GM23338 (cell line): ENCODE results near the gene CDKL4. TPM values are rescaled to one million over a fixed set of nuclear protein-coding genes. Genes with fewer than 3 reads are reported as not detected.

Experiments used
- ATAC-seq: fragments of 200-7000 bp; cut with Tn5 transposase; 3 replicates; pipeline ENCODE4 v1.9.1; 2020
- DNase-seq: peaks from one replicate; pipeline ENCODE4 v3.0.0-alpha.2; 2015; ENCODE audit warnings: low spot score
- H2AFZ ChIP-seq: fragments of 200-600 bp; sonication (generic); 2 replicates; pipeline ENCODE4 v1.8.0; 2016; ENCODE audit warnings: antibody characterized with exemption, mild to moderate bottlenecking, moderate library complexity
- H3F3A ChIP-seq: fragments of 200-600 bp; sonication (generic); replicated peaks from 2 replicates; pipeline ENCODE4 v1.8.0; 2017; ENCODE audit warnings: antibody characterized with exemption, mixed run types, low read depth
- H3K27ac ChIP-seq: fragments of 200-600 bp; sonication (generic); 2 replicates; pipeline ENCODE4 v1.6.1; 2016; ENCODE audit warnings: low read depth
- H3K27me3 ChIP-seq: fragments of 200-600 bp; sonication (generic); 2 replicates; pipeline ENCODE4 v1.8.0; 2016; ENCODE audit warnings: mild to moderate bottlenecking, mixed run types, moderate library complexity; ENCODE audit not compliant: insufficient read depth
- H3K36me3 ChIP-seq: fragments of 200-600 bp; sonication (generic); 2 replicates; pipeline ENCODE4 v1.8.0; 2016; ENCODE audit warnings: mild to moderate bottlenecking; ENCODE audit not compliant: insufficient read depth
- H3K4me1 ChIP-seq: fragments of 200-600 bp; sonication (generic); 2 replicates; pipeline ENCODE4 v1.8.0; 2016; ENCODE audit warnings: mild to moderate bottlenecking, moderate library complexity; ENCODE audit not compliant: insufficient read depth
- H3K4me2 ChIP-seq: fragments of 200-600 bp; sonication (generic); 2 replicates; pipeline ENCODE4 v1.7.1; 2017; ENCODE audit warnings: mixed run types
- H3K4me3 ChIP-seq: fragments of 200-600 bp; sonication (generic); 2 replicates; pipeline ENCODE4 v1.6.1; 2016; ENCODE audit warnings: mixed run types
- H3K79me2 ChIP-seq: fragments of 200-600 bp; sonication (generic); replicated peaks from 2 replicates; pipeline ENCODE4 v1.8.0; 2017; ENCODE audit warnings: mild to moderate bottlenecking; ENCODE audit not compliant: insufficient read depth
- H3K9me2 ChIP-seq: fragments of 200-600 bp; sonication (generic); 2 replicates; pipeline ENCODE4 v1.8.0; 2017; ENCODE audit not compliant: insufficient read depth
- H4K20me1 ChIP-seq: fragments of 200-600 bp; sonication (generic); replicated peaks from 2 replicates; pipeline ENCODE4 v1.8.0; 2017; ENCODE audit warnings: mild to moderate bottlenecking; ENCODE audit not compliant: insufficient read depth
- H3K27ac Mint-ChIP-seq: 2 replicates; pipeline ENCODE4 v1.8.0; 2020; ENCODE audit warnings: inconsistent platforms, mild to moderate bottlenecking, moderate library complexity, mixed read lengths
- H3K27me3 Mint-ChIP-seq: 3 replicates; pipeline ENCODE4 v1.8.0; 2022; ENCODE audit warnings: low read depth, mild to moderate bottlenecking, moderate library complexity, mixed read lengths, inconsistent platforms; ENCODE audit not compliant: insufficient read depth, poor library complexity
- H3K36me3 Mint-ChIP-seq: 3 replicates; pipeline ENCODE4 v1.8.0; 2021; ENCODE audit warnings: low read depth, mild to moderate bottlenecking, inconsistent platforms, moderate library complexity, mixed read lengths
- H3K4me1 Mint-ChIP-seq: 3 replicates; pipeline ENCODE4 v1.8.0; 2020; ENCODE audit warnings: mild to moderate bottlenecking, inconsistent platforms, mixed read lengths
- H3K4me3 Mint-ChIP-seq: 3 replicates; pipeline ENCODE4 v1.8.0; 2021; ENCODE audit warnings: moderate library complexity, mild to moderate bottlenecking, inconsistent platforms, mixed read lengths
- H3K9me3 Mint-ChIP-seq: 3 replicates; pipeline ENCODE4 v1.8.0; 2020; ENCODE audit warnings: moderate library complexity, mild to moderate bottlenecking, inconsistent platforms, mixed read lengths
- CREB1 ChIP-seq: fragments of 250-450 bp; sonication (Bioruptor Pico); IDR thresholded peaks from 2 replicates; pipeline ENCODE4 v1.5.0; 2020; ENCODE audit warnings: low read depth, mild to moderate bottlenecking, moderate library complexity
- EZH2 ChIP-seq: fragments of 200-600 bp; sonication (generic); IDR thresholded peaks from one replicate; pipeline ENCODE4 v1.8.0; 2017; ENCODE audit warnings: antibody characterized with exemption, mild to moderate bottlenecking, low read depth; ENCODE audit not compliant: unreplicated experiment
- EZH2phosphoT487 ChIP-seq: fragments of 200-600 bp; sonication (generic); IDR thresholded peaks from one replicate; pipeline ENCODE4 v1.8.1; 2018; ENCODE audit warnings: antibody characterized with exemption; ENCODE audit not compliant: unreplicated experiment
- JUNB ChIP-seq: IDR thresholded peaks from one replicate; pipeline ENCODE4 v1.6.1; 2016; ENCODE audit warnings: antibody characterized with exemption; ENCODE audit not compliant: unreplicated experiment
- NANOG ChIP-seq: IDR thresholded peaks from 2 replicates; pipeline ENCODE4 v1.6.1; 2016; ENCODE audit warnings: antibody characterized with exemption, borderline replicate concordance
- POLR2AphosphoS5 ChIP-seq: IDR thresholded peaks from 2 replicates; pipeline ENCODE4 v1.6.1; 2016; ENCODE audit warnings: antibody characterized with exemption, low read depth
- STAT1 ChIP-seq: IDR thresholded peaks from one replicate; pipeline ENCODE4 v1.6.1; 2016; ENCODE audit warnings: antibody characterized with exemption; ENCODE audit not compliant: unreplicated experiment
- ZNF114 ChIP-seq: fragments of 250-450 bp; sonication (Bioruptor Pico); IDR thresholded peaks from 2 replicates; pipeline ENCODE4 v1.5.0; 2020; ENCODE audit warnings: mild to moderate bottlenecking, moderate library complexity
- ZNF331 ChIP-seq: fragments of 250-450 bp; sonication (Bioruptor Pico); IDR thresholded peaks from 2 replicates; pipeline ENCODE4 v1.5.0; 2020; ENCODE audit warnings: low read depth, mild to moderate bottlenecking, moderate library complexity
- polyA plus RNA-seq: library from polyadenylated mRNA; unstranded; fragments of >200 nt; fragmentation: Nextera tagmentation; extraction: Ambion mirVana; gene quantifications from 2 replicates; pipeline ENCODE4 v1.2.1, GENCODE V29; 2016
- total RNA-seq: library from RNA; depleted of rRNA; stranded (reverse); fragments of >200 nt; shearing (Covaris generic); gene quantifications from 2 replicates; pipeline ENCODE4 v1.2.3, GENCODE V29; 2014
- TF ChIP-seq, protein P1 (sequence below): IDR thresholded peaks from 2 replicates; pipeline ENCODE4 v1.6.1; 2016; ENCODE audit warnings: antibody characterized with exemption
- TF ChIP-seq, protein P2 (sequence below): fragments of 250-450 bp; sonication (Bioruptor Pico); IDR thresholded peaks from 2 replicates; pipeline ENCODE4 v1.5.0; 2020; ENCODE audit warnings: mild to moderate bottlenecking, moderate library complexity
- TF ChIP-seq, protein P3 (sequence below): IDR thresholded peaks from one replicate; pipeline ENCODE4 v1.6.1; 2018; ENCODE audit warnings: antibody characterized with exemption; ENCODE audit not compliant: unreplicated experiment
- TF ChIP-seq, protein P4 (sequence below), 2 experiments: fragments of 200-600 bp in 1 of 2; sonication (generic) in 1 of 2; conservative IDR thresholded peaks; 2 replicates each; pipeline versions ENCODE4 v1.5.1 to v1.6.1; 2016 to 2017; ENCODE audit warnings: antibody characterized with exemption in 2 of 2, low read depth in 2 of 2, mild to moderate bottlenecking in 2 of 2, moderate library complexity in 1 of 2

Gene CDKL4
- total and polyA plus RNA-seq, 2 experiments from 2014 or later = 0.24 TPM; not detected in 1

DNA sequence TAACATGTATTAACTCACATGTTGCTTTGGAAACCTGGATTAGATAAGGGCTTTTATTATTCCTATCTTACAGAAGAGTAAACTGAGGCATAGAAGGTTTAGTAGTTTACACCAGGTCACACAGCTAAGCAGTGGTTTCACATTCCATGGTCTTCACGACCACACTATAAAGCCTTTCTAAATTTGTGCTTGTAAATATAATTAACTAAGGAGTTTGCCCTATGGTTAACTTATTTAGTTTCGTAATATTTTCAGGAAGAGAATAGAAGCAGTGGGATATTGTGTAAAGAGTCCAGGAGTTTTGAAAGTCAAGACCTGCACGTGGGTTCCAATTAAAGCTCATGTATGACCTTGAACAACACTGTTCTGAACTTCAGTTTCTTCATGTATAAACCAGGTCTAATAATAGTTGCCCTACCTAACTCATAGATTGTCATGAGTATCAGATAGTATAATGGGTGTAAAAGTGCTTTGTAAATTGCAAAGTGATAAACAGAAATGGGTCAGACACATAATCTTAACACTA is 103.4 kb downstream of the CDKL4 start:
- Mint-ChIP-seq H3K27ac (peak overlapping the region; percentile 61), H3K36me3 (no peaks in the 10 kb centered on the region), H3K4me1 (peaks cover 24% of the 10 kb centered on the region), H3K9me3 (no peaks in the 10 kb centered on the region; the same call in 2 of the 3 replicates), H3K4me3 (no peak overlapping the region), H3K27me3 (no peaks in the 10 kb centered on the region)
- no peaks in the 10 kb centered on the region for H3K9me2 ChIP-seq
- H4K20me1 ChIP-seq = no peaks in the 10 kb centered on the region
- peaks cover 29% of the 10 kb centered on the region for H3K4me1 ChIP-seq
- TF ChIP-seq EZH2 = no peak
- TF ChIP-seq JUNB = no peak
- TF ChIP-seq, protein P1, sequence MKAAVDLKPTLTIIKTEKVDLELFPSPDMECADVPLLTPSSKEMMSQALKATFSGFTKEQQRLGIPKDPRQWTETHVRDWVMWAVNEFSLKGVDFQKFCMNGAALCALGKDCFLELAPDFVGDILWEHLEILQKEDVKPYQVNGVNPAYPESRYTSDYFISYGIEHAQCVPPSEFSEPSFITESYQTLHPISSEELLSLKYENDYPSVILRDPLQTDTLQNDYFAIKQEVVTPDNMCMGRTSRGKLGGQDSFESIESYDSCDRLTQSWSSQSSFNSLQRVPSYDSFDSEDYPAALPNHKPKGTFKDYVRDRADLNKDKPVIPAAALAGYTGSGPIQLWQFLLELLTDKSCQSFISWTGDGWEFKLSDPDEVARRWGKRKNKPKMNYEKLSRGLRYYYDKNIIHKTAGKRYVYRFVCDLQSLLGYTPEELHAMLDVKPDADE = no peak
- TF ChIP-seq POLR2AphosphoS5 = no peak
- TF ChIP-seq CREB1 (CRISPR knock-in tag) = no peak
- TF ChIP-seq, protein P2, sequence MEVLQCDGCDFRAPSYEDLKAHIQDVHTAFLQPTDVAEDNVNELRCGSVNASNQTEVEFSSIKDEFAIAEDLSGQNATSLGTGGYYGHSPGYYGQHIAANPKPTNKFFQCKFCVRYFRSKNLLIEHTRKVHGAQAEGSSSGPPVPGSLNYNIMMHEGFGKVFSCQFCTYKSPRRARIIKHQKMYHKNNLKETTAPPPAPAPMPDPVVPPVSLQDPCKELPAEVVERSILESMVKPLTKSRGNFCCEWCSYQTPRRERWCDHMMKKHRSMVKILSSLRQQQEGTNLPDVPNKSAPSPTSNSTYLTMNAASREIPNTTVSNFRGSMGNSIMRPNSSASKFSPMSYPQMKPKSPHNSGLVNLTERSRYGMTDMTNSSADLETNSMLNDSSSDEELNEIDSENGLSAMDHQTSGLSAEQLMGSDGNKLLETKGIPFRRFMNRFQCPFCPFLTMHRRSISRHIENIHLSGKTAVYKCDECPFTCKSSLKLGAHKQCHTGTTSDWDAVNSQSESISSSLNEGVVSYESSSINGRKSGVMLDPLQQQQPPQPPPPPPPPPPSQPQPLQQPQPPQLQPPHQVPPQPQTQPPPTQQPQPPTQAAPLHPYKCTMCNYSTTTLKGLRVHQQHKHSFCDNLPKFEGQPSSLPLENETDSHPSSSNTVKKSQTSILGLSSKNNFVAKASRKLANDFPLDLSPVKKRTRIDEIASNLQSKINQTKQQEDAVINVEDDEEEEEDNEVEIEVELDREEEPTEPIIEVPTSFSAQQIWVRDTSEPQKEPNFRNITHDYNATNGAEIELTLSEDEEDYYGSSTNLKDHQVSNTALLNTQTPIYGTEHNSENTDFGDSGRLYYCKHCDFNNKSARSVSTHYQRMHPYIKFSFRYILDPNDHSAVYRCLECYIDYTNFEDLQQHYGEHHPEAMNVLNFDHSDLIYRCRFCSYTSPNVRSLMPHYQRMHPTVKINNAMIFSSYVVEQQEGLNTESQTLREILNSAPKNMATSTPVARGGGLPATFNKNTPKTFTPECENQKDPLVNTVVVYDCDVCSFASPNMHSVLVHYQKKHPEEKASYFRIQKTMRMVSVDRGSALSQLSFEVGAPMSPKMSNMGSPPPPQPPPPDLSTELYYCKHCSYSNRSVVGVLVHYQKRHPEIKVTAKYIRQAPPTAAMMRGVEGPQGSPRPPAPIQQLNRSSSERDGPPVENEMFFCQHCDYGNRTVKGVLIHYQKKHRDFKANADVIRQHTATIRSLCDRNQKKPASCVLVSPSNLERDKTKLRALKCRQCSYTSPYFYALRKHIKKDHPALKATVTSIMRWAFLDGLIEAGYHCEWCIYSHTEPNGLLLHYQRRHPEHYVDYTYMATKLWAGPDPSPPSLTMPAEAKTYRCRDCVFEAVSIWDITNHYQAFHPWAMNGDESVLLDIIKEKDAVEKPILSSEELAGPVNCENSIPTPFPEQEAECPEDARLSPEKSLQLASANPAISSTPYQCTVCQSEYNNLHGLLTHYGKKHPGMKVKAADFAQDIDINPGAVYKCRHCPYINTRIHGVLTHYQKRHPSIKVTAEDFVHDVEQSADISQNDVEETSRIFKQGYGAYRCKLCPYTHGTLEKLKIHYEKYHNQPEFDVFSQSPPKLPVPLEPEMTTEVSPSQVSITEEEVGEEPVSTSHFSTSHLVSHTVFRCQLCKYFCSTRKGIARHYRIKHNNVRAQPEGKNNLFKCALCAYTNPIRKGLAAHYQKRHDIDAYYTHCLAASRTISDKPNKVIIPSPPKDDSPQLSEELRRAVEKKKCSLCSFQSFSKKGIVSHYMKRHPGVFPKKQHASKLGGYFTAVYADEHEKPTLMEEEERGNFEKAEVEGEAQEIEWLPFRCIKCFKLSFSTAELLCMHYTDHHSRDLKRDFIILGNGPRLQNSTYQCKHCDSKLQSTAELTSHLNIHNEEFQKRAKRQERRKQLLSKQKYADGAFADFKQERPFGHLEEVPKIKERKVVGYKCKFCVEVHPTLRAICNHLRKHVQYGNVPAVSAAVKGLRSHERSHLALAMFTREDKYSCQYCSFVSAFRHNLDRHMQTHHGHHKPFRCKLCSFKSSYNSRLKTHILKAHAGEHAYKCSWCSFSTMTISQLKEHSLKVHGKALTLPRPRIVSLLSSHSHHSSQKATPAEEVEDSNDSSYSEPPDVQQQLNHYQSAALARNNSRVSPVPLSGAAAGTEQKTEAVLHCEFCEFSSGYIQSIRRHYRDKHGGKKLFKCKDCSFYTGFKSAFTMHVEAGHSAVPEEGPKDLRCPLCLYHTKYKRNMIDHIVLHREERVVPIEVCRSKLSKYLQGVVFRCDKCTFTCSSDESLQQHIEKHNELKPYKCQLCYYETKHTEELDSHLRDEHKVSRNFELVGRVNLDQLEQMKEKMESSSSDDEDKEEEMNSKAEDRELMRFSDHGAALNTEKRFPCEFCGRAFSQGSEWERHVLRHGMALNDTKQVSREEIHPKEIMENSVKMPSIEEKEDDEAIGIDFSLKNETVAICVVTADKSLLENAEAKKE (CRISPR knock-in tag) = no peak
- TF ChIP-seq ZNF331 (CRISPR knock-in tag) = no peak
- TF ChIP-seq, protein P3, sequence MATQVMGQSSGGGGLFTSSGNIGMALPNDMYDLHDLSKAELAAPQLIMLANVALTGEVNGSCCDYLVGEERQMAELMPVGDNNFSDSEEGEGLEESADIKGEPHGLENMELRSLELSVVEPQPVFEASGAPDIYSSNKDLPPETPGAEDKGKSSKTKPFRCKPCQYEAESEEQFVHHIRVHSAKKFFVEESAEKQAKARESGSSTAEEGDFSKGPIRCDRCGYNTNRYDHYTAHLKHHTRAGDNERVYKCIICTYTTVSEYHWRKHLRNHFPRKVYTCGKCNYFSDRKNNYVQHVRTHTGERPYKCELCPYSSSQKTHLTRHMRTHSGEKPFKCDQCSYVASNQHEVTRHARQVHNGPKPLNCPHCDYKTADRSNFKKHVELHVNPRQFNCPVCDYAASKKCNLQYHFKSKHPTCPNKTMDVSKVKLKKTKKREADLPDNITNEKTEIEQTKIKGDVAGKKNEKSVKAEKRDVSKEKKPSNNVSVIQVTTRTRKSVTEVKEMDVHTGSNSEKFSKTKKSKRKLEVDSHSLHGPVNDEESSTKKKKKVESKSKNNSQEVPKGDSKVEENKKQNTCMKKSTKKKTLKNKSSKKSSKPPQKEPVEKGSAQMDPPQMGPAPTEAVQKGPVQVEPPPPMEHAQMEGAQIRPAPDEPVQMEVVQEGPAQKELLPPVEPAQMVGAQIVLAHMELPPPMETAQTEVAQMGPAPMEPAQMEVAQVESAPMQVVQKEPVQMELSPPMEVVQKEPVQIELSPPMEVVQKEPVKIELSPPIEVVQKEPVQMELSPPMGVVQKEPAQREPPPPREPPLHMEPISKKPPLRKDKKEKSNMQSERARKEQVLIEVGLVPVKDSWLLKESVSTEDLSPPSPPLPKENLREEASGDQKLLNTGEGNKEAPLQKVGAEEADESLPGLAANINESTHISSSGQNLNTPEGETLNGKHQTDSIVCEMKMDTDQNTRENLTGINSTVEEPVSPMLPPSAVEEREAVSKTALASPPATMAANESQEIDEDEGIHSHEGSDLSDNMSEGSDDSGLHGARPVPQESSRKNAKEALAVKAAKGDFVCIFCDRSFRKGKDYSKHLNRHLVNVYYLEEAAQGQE = no peak
- no peak for TF ChIP-seq EZH2phosphoT487
- no peak for TF ChIP-seq NANOG
- TF ChIP-seq, protein P4, sequence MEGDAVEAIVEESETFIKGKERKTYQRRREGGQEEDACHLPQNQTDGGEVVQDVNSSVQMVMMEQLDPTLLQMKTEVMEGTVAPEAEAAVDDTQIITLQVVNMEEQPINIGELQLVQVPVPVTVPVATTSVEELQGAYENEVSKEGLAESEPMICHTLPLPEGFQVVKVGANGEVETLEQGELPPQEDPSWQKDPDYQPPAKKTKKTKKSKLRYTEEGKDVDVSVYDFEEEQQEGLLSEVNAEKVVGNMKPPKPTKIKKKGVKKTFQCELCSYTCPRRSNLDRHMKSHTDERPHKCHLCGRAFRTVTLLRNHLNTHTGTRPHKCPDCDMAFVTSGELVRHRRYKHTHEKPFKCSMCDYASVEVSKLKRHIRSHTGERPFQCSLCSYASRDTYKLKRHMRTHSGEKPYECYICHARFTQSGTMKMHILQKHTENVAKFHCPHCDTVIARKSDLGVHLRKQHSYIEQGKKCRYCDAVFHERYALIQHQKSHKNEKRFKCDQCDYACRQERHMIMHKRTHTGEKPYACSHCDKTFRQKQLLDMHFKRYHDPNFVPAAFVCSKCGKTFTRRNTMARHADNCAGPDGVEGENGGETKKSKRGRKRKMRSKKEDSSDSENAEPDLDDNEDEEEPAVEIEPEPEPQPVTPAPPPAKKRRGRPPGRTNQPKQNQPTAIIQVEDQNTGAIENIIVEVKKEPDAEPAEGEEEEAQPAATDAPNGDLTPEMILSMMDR (conservative IDR thresholded peaks at IDR 0.05; ENCODE audit: low read depth in 2 of 2) = no peak
- no peak for TF ChIP-seq ZNF114 (CRISPR knock-in tag)
- TF ChIP-seq STAT1 = no peak
- H3K27me3 ChIP-seq = no peaks in the 10 kb centered on the region
- no peak overlapping the region for H3K4me3 ChIP-seq
- H3F3A ChIP-seq = no peaks in the 10 kb centered on the region
- no peaks in the 10 kb centered on the region for H3K79me2 ChIP-seq
- peak overlapping the region; percentile 2; the same call in 1 of the 2 replicates for H3K27ac ChIP-seq
- H3K4me2 ChIP-seq = no peak overlapping the region
- H2AFZ ChIP-seq = no peak overlapping the region
- H3K36me3 ChIP-seq = no peaks in the 10 kb centered on the region
- DNase-seq (no peak), ATAC-seq (no peak)
